Neuronal stem cell (in vitro differentiated cells): Measurements from ENCODE around the gene CDK14.

ENCODE experiments used
- DNase-seq: peaks from one replicate; pipeline ENCODE4 v3.0.0-alpha.2; 2013; ENCODE audit warnings: low spot score
- H2AFZ ChIP-seq: one replicate; pipeline ENCODE4 v1.6.1; 2013; ENCODE audit warnings: mild to moderate bottlenecking, low read length, inconsistent platforms
- H2AK5ac ChIP-seq: 2 replicates; pipeline ENCODE4 v1.6.1; 2013; ENCODE audit warnings: low read depth, mild to moderate bottlenecking, inconsistent platforms, low read length, moderate library complexity, mixed read lengths
- H2BK120ac ChIP-seq: 2 replicates; pipeline ENCODE4 v1.6.1; 2013; ENCODE audit warnings: low read depth, mild to moderate bottlenecking, inconsistent platforms, low read length, moderate library complexity, mixed read lengths
- H2BK12ac ChIP-seq: one replicate; pipeline ENCODE4 v1.6.1; 2013; ENCODE audit warnings: low read length, inconsistent platforms
- H2BK15ac ChIP-seq: 2 replicates; pipeline ENCODE4 v1.6.1; 2013; ENCODE audit warnings: mild to moderate bottlenecking, low read length, inconsistent platforms, mixed read lengths
- H2BK5ac ChIP-seq: one replicate; pipeline ENCODE4 v1.6.1; 2013; ENCODE audit warnings: inconsistent platforms, mild to moderate bottlenecking, low read length, moderate library complexity
- H3K14ac ChIP-seq: one replicate; pipeline ENCODE4 v1.6.1; 2013; ENCODE audit warnings: low read length, inconsistent platforms
- H3K18ac ChIP-seq: 2 replicates; pipeline ENCODE4 v1.6.1; 2013; ENCODE audit warnings: low read length, inconsistent platforms
- H3K23ac ChIP-seq: 2 replicates; pipeline ENCODE4 v1.6.1; 2013; ENCODE audit warnings: low read depth, mild to moderate bottlenecking, mixed read lengths, low read length, inconsistent platforms; ENCODE audit not compliant: poor library complexity
- H3K27ac ChIP-seq: replicated peaks from 3 replicates; pipeline ENCODE4 v1.5.1; 2013; ENCODE audit warnings: low read length, inconsistent platforms
- H3K27me3 ChIP-seq, 3 experiments: 2 replicates each; pipeline ENCODE4 v1.6.1; 2013; ENCODE audit warnings: low read length in 3 of 3, mild to moderate bottlenecking in 2 of 3, inconsistent platforms in 1 of 3, low read depth in 1 of 3, mixed read lengths in 1 of 3, moderate library complexity in 1 of 3; ENCODE audit not compliant: control insufficient read depth in 3 of 3, insufficient read depth in 3 of 3
- H3K36me3 ChIP-seq, 2 donors: replicated peaks in 1 of 2; 2 replicates each; pipeline ENCODE4 v1.6.1; 2013; ENCODE audit warnings: low read length in 2 of 2; ENCODE audit not compliant: control insufficient read depth in 2 of 2, insufficient read depth in 2 of 2
- H3K4ac ChIP-seq: 2 replicates; pipeline ENCODE4 v1.6.1; 2013; ENCODE audit warnings: inconsistent platforms, mild to moderate bottlenecking, low read length, moderate library complexity
- H3K4me1 ChIP-seq, 2 donors: 1 replicate in 1 of 2; 2 replicates in 1 of 2; pipeline ENCODE4 v1.6.1; 2013; ENCODE audit warnings: low read length in 2 of 2, low read depth in 1 of 2; ENCODE audit not compliant: control insufficient read depth in 2 of 2, insufficient read depth in 1 of 2
- H3K4me2 ChIP-seq: one replicate; pipeline ENCODE4 v1.6.1; 2013; ENCODE audit warnings: mild to moderate bottlenecking, low read length, inconsistent platforms; ENCODE audit not compliant: insufficient read depth, poor library complexity, severe bottlenecking
- H3K4me3 ChIP-seq, 2 donors: 2 replicates each; pipeline ENCODE4 v1.5.1; 2013; ENCODE audit warnings: low read length in 2 of 2, mild to moderate bottlenecking in 2 of 2, inconsistent platforms in 1 of 2, moderate library complexity in 1 of 2
- H3K79me1 ChIP-seq: one replicate; pipeline ENCODE4 v1.6.1; 2013; ENCODE audit warnings: low read depth, mild to moderate bottlenecking, inconsistent platforms, low read length, moderate library complexity
- H3K9ac ChIP-seq: one replicate; pipeline ENCODE4 v1.6.1; 2013; ENCODE audit warnings: mild to moderate bottlenecking, low read depth, low read length, inconsistent platforms; ENCODE audit not compliant: poor library complexity
- H3K9me3 ChIP-seq, 2 donors: replicated peaks in 1 of 2; 2 replicates each; pipeline versions ENCODE3 to v1.6.1; 2013; ENCODE audit warnings: low read length in 2 of 2, mild to moderate bottlenecking in 2 of 2, inconsistent platforms in 1 of 2, low read depth in 1 of 2, mixed read lengths in 1 of 2, moderate library complexity in 1 of 2; ENCODE audit not compliant: control insufficient read depth in 2 of 2, insufficient read depth in 1 of 2
- H4K8ac ChIP-seq: one replicate; pipeline ENCODE4 v1.6.1; 2013; ENCODE audit warnings: low read depth, mild to moderate bottlenecking, inconsistent platforms, low read length, moderate library complexity
- H4K91ac ChIP-seq: one replicate; pipeline ENCODE4 v1.6.1; 2013; ENCODE audit warnings: low read length, low read depth, mild to moderate bottlenecking, inconsistent platforms; ENCODE audit not compliant: poor library complexity
- WGBS, 2 donors: extraction: QIAGEN DNeasy Blood & Tissue Kit; methylation state at CpG; one replicate each; pipeline ENCODE4 v1.1.7; 2013; ENCODE audit warnings: missing lambda C conversion rate in 2 of 2, mixed read lengths in 1 of 2; ENCODE audit not compliant: insufficient read length in 2 of 2, insufficient replicate concordance in 1 of 2; ENCODE audit errors: extremely low coverage in 2 of 2; 5-methylcytosine and 5-hydroxymethylcytosine counted together

The CDK14 gene

GRCh38 chr7:90994121-90994520 lies 398.0 kb downstream of the CDK14 start:
- no CpG with 5 or more reads among the region's 2 CpGs for WGBS, 2 donors
- Histone ChIP-seq H4K91ac (no peak overlapping the region), H3K23ac (no peak overlapping the region), H2AK5ac (no peak overlapping the region), H4K8ac (no peak overlapping the region), H3K4me1 (no peaks in the 10 kb centered on the region), H3K4ac (no peak overlapping the region), H2BK12ac (no peak overlapping the region), H3K79me1 (no peaks in the 10 kb centered on the region), H3K9ac (no peak overlapping the region), H3K27me3 (no peaks in the 10 kb centered on the region), H3K14ac (no peak overlapping the region), H2BK5ac (no peak overlapping the region), H3K36me3 (peaks cover 0 to 5% of the 10 kb centered on the region in 2 donors), H3K18ac (no peak overlapping the region), H3K4me3 (no peak overlapping the region), H2BK15ac (no peak overlapping the region), H3K4me2 (no peak overlapping the region), H3K9me3 (no peaks in the 10 kb centered on the region), H2BK120ac (no peak overlapping the region), H2AFZ (no peak overlapping the region), H3K27ac (no peak overlapping the region)
- no peak for DNase-seq

- no peaks in the 10 kb centered on the region for H3K27me3 ChIP-seq
- H3K79me1 ChIP-seq: no peaks in the 10 kb centered on the region
- H3K9ac ChIP-seq: no peak overlapping the region
- no peaks in the 10 kb centered on the region for H3K9me3 ChIP-seq
- no CpG with 5 or more reads among the region's 5 CpGs for WGBS, 2 donors
- H3K4me2 ChIP-seq: no peak overlapping the region
- no peak overlapping the region for H3K14ac ChIP-seq
- H2AK5ac ChIP-seq: no peak overlapping the region
- H2AFZ ChIP-seq: no peak overlapping the region
- H3K4me1 ChIP-seq: no peaks in the 10 kb centered on the region
- no peak for DNase-seq
- H3K4me3 ChIP-seq: no peak overlapping the region
- H3K27ac ChIP-seq: no peak overlapping the region
- no peak overlapping the region for H2BK5ac ChIP-seq
- H4K91ac ChIP-seq: no peak overlapping the region
- no peak overlapping the region for H2BK120ac ChIP-seq
- no peak overlapping the region for H3K4ac ChIP-seq
- peaks cover 0 to 5% of the 10 kb centered on the region in 2 donors for H3K36me3 ChIP-seq
- no peak overlapping the region for H3K18ac ChIP-seq
- H2BK15ac ChIP-seq: no peak overlapping the region
- no peak overlapping the region for H2BK12ac ChIP-seq
- no peak overlapping the region for H3K23ac ChIP-seq
- H4K8ac ChIP-seq: no peak overlapping the region
Observed at GRCh38 chr7:90994601-90995000, 398.5 kb downstream of the CDK14 start.

GRCh38 chr7:90995996-90996395 lies 399.9 kb downstream of the CDK14 start:
- no peak for DNase-seq
- no peak overlapping the region for H3K27ac ChIP-seq
- no CpG with 5 or more reads among the region's 2 CpGs for WGBS, 2 donors
- no peak overlapping the region for H2AK5ac ChIP-seq
- no peaks in the 10 kb centered on the region for H3K27me3 ChIP-seq
- H3K9ac ChIP-seq: no peak overlapping the region
- H2AFZ ChIP-seq: no peak overlapping the region
- H2BK15ac ChIP-seq: no peak overlapping the region
- H3K18ac ChIP-seq: no peak overlapping the region
- no peak overlapping the region for H3K14ac ChIP-seq
- H2BK120ac ChIP-seq: no peak overlapping the region
- no peak overlapping the region for H4K8ac ChIP-seq
- no peak overlapping the region for H3K4ac ChIP-seq
- H3K4me2 ChIP-seq: no peak overlapping the region
- H2BK12ac ChIP-seq: no peak overlapping the region
- no peak overlapping the region for H2BK5ac ChIP-seq
- H3K4me1 ChIP-seq: peaks cover 0 to 2% of the 10 kb centered on the region in 2 donors
- H4K91ac ChIP-seq: no peak overlapping the region
- H3K23ac ChIP-seq: no peak overlapping the region
- H3K9me3 ChIP-seq: no peaks in the 10 kb centered on the region
- peaks cover 0 to 5% of the 10 kb centered on the region in 2 donors for H3K36me3 ChIP-seq
- H3K79me1 ChIP-seq: no peaks in the 10 kb centered on the region
- H3K4me3 ChIP-seq: no peak overlapping the region

- no peak overlapping the region for H3K4me3 ChIP-seq
- DNase-seq: no peak
- H3K27me3 ChIP-seq: no peaks in the 10 kb centered on the region
- H2BK12ac ChIP-seq: no peak overlapping the region
- H3K14ac ChIP-seq: no peak overlapping the region
- H3K4ac ChIP-seq: no peak overlapping the region
- H3K4me1 ChIP-seq: peaks cover 0 to 2% of the 10 kb centered on the region in 2 donors
- 100% methylated on average over 2 of the region's 5 CpGs; no CpG with 5 or more reads in 1 of the 2 donors for WGBS, 2 donors
- no peak overlapping the region for H3K9ac ChIP-seq
- peaks cover 3% of the 10 kb centered on the region for H3K79me1 ChIP-seq
- no peak overlapping the region for H3K27ac ChIP-seq
- no peak overlapping the region for H2AFZ ChIP-seq
- no peaks in the 10 kb centered on the region for H3K9me3 ChIP-seq
- H3K18ac ChIP-seq: no peak overlapping the region
- peaks cover 0 to 5% of the 10 kb centered on the region in 2 donors for H3K36me3 ChIP-seq
- H4K91ac ChIP-seq: no peak overlapping the region
- H3K23ac ChIP-seq: no peak overlapping the region
- H2AK5ac ChIP-seq: no peak overlapping the region
- no peak overlapping the region for H2BK120ac ChIP-seq
- no peak overlapping the region for H3K4me2 ChIP-seq
- no peak overlapping the region for H2BK15ac ChIP-seq
- H2BK5ac ChIP-seq: no peak overlapping the region
- no peak overlapping the region for H4K8ac ChIP-seq
Observed at GRCh38 chr7:90999989-91000979, 404.2 kb downstream of the CDK14 start.
